ENCODE results near the gene DTNBP1. TPM values are rescaled to one million over a fixed set of nuclear protein-coding genes. Genes with fewer than 3 reads are reported as not detected.

Gene DTNBP1
- total and polyA plus RNA-seq, 2 of the 13 experiments (the other 11 are each of a cell fraction or from before 2014, with no cell fraction given) = 6.6 to 19.1 TPM

- Histone ChIP-seq H3K4me2 (ENCODE audit: low read depth, low read length) (no peak overlapping the region), H3K4me3 (replicated peaks in 1 of 3; ENCODE audit: insufficient read depth in 1 of 3, low read depth in 2 of 3, low read length in 3 of 3) (no peak overlapping the region), H3K9ac (ENCODE audit: insufficient read depth, low read depth, low read length) (no peak overlapping the region), H3K4me1 (ENCODE audit: insufficient read depth, low read length) (peaks cover 5% of the 10 kb centered on the region), H3K27ac (ENCODE audit: extremely low read length, insufficient read depth, low read length) (no peak overlapping the region), H4K20me1 (ENCODE audit: insufficient read depth, low read length) (no peaks in the 10 kb centered on the region), H3K79me2 (ENCODE audit: insufficient read depth, low read length) (no peaks in the 10 kb centered on the region), H3K36me3 (replicated peaks in 1 of 2; ENCODE audit: control insufficient read depth in 1 of 2, insufficient read depth in 2 of 2, low read length in 2 of 2) (peaks cover 6 to 64% of the 10 kb centered on the region in 2 experiments), H3K9me3 (ENCODE audit: low read length) (no peaks in the 10 kb centered on the region), H2AFZ (ENCODE audit: low read length) (no peak overlapping the region), H3K27me3 (ENCODE audit: control insufficient read depth in 1 of 2, insufficient read depth in 2 of 2, low read length in 2 of 2) (no peaks in the 10 kb centered on the region)
- intact Hi-C loops (cut with micrococcal nuclease; ENCODE audit: unreplicated experiment) (no loop called here), in situ Hi-C loops (cut with HindIII; ENCODE audit: extremely low pct_ligation_motif_present, low pct_unique_long_range_greater_than_20kb) (loop anchor here (10.0 kb wide), 1 partner anchor 104 kb away; no protein-coding TSS in a partner anchor)
- DNase-seq (ENCODE audit: low spot score) (no peak), ATAC-seq (no peak), FAIRE-seq (no peak)
- POLR2A ChIA-PET = no interaction called here
- 95% methylated on average over 20 of the region's 20 CpGs for WGBS (ENCODE audit: low lambda C conversion rate)
- TF ChIP-seq ERF (CRISPR knock-in tag; IDR thresholded peaks at IDR 0.05) = no peak
- no peak for TF ChIP-seq YY1 (IDR thresholded peaks at IDR 0.05; ENCODE audit: insufficient read depth, insufficient replicate concordance, low read depth, low read length)
- TF ChIP-seq ELF4 (CRISPR knock-in tag; IDR thresholded peaks at IDR 0.05; ENCODE audit: borderline replicate concordance) = no peak
- TF ChIP-seq, protein P1, sequence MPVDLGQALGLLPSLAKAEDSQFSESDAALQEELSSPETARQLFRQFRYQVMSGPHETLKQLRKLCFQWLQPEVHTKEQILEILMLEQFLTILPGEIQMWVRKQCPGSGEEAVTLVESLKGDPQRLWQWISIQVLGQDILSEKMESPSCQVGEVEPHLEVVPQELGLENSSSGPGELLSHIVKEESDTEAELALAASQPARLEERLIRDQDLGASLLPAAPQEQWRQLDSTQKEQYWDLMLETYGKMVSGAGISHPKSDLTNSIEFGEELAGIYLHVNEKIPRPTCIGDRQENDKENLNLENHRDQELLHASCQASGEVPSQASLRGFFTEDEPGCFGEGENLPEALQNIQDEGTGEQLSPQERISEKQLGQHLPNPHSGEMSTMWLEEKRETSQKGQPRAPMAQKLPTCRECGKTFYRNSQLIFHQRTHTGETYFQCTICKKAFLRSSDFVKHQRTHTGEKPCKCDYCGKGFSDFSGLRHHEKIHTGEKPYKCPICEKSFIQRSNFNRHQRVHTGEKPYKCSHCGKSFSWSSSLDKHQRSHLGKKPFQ (CRISPR knock-in tag; IDR thresholded peaks at IDR 0.05; ENCODE audit: insufficient replicate concordance) = no peak
- TF ChIP-seq MED1 (CRISPR knock-in tag; IDR thresholded peaks at IDR 0.05) = no peak
- TF ChIP-seq ELF1 (CRISPR knock-in tag; IDR thresholded peaks at IDR 0.05) = no peak
- TF ChIP-seq TAF15 (IDR thresholded peaks at IDR 0.05; ENCODE audit: low read depth, low read length, poor library complexity, severe bottlenecking) = no peak
- TF ChIP-seq FOXA1 (IDR thresholded peaks at IDR 0.05) = no peak
- no peak for TF ChIP-seq FOXA1 (CRISPR knock-in tag; IDR thresholded peaks at IDR 0.05)
- no peak for TF ChIP-seq ATF7 (IDR thresholded peaks at IDR 0.05)
- no peak for TF ChIP-seq ATF7 (CRISPR knock-in tag; IDR thresholded peaks at IDR 0.05)
- TF ChIP-seq NR2C2 (CRISPR knock-in tag; IDR thresholded peaks at IDR 0.05; ENCODE audit: borderline replicate concordance) = no peak
- TF ChIP-seq, protein P2, sequence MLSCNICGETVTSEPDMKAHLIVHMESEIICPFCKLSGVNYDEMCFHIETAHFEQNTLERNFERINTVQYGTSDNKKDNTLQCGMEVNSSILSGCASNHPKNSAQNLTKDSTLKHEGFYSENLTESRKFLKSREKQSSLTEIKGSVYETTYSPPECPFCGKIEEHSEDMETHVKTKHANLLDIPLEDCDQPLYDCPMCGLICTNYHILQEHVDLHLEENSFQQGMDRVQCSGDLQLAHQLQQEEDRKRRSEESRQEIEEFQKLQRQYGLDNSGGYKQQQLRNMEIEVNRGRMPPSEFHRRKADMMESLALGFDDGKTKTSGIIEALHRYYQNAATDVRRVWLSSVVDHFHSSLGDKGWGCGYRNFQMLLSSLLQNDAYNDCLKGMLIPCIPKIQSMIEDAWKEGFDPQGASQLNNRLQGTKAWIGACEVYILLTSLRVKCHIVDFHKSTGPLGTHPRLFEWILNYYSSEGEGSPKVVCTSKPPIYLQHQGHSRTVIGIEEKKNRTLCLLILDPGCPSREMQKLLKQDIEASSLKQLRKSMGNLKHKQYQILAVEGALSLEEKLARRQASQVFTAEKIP (CRISPR knock-in tag; IDR thresholded peaks at IDR 0.05; ENCODE audit: borderline replicate concordance) = no peak
- CTCF ChIA-PET (ENCODE audit: low intra/inter-chr PET ratio, low total read pairs) = no interaction called here
- no TSS peak for BruUV-seq (replicated peaks)
Measured at GRCh38 chr6:15520626-15521203, 142.1 kb downstream of the DTNBP1 start.

Data from HepG2 (cell line).